Left kidney (tissue), 2 donors: ENCODE measurements around the gene SGSM1. TPM values are rescaled to one million over a fixed set of nuclear protein-coding genes. Genes with fewer than 3 reads are reported as not detected.
"Not testable (repeated sequence)": the region's sequence is repeated elsewhere in the genome, so short reads cannot be mapped to it uniquely, and the experiment has no call there.

Experiments used
- DNase-seq: peaks from one replicate; pipeline ENCODE4 v3.0.0-alpha.2; 2013
- polyA plus RNA-seq: library from polyadenylated mRNA; unstranded; fragments of 120-200 nt; gene quantifications from one replicate; pipeline ENCODE4 v1.2.1, GENCODE V29; 2013; ENCODE audit not compliant: insufficient read length

SGSM1 gene
- polyA plus RNA-seq, 1 donor, result 2.7 TPM

GRCh38 chr22:24837517-24837916, 31.5 kb downstream of the SGSM1 start:
- not testable (repeated sequence) for DNase-seq

- no peak for DNase-seq
These were observed 35.2 kb downstream of the SGSM1 start for GRCh38 chr22:24841261-24841660.

- peak; percentile 10 for DNase-seq
These were observed 37.0 kb downstream of the SGSM1 start for GRCh38 chr22:24843048-24843447.

- DNase-seq, result no peak
These were observed 39.3 kb downstream of the SGSM1 start for GRCh38 chr22:24845041-24845898.

DNA sequence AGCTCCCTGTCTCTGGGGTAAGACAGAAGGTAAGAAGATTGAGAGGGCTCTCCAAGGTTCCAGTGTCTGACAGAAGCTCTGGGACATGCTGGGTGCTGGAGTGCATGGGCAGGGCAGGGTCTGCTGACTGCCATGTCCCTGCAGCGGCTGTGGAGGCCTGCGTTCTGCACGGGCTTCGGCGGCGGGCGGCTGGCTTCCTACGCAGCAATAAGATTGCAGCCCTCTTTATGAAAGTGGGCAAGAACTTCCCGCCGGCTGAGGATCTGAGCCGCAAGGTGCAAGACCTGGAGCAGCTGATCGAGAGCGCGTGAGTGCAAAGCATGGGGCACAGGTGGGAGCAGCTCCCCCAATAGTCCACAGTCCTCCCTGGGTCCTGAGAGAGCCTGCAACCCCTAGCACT, 41.5 kb downstream of the SGSM1 start:
- no peak for DNase-seq

- no peak for DNase-seq
These were observed 42.7 kb downstream of the SGSM1 start for GRCh38 chr22:24848559-24849168.

GRCh38 chr22:24855794-24856193, 49.8 kb downstream of the SGSM1 start:
- no peak for DNase-seq

GRCh38 chr22:24857576-24857975, 51.6 kb downstream of the SGSM1 start:
- no peak for DNase-seq

- DNase-seq, result no peak
These were observed 53.6 kb downstream of the SGSM1 start for GRCh38 chr22:24859587-24859986.

DNA sequence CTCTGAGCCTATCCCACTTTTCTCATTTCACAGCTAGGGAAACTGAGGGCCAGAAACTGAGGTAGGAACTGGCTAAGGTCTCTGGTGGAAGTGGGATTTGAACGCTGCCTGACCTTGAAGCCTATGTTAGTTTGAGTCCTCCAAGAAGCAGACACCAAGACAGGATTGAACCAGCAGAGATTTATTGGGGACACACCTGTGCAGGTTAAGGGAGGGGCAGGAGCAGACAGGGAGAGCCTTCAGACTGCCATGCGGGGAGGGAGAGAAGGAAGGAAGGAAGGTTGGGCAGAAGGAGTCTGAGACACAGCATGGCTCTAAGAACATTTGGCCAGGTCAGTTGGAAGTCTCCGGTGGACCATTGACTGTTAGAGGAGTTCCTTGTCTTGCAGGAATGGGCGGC, 59.5 kb downstream of the SGSM1 start:
- no peak for DNase-seq

DNA sequence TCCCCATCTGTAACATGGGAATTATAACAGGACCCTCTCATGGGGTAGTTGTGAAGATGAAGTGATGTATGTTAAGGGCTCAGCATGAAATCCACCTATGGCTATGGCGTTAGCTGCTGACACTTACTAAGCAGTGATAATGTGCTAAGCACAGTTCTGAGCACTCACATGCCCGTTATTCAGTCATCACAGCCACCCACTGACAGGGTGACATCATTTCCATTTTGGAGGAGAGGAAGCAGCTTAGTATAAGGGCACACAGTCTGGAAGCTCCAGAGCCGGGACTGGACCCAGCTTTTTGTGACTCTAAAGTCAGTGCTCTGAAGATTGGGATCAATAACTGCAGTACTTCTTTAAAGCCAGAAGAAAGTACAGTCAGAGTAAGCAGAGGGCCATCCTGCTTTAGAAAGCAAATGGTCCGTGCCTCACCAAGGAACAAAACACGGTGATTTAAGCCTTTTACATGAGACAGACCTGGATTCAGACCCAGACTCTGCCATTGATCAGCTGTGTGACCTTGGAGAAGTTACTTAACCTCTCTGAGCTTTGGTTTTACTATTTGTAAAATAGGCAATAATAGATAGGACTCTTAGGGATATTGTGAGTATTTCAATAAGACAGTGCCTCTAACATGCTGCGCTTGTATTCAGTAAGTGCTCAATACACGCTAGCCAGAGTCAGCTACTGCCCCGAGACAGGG, 61.5 kb downstream of the SGSM1 start:
- DNase-seq, result no peak

DNA sequence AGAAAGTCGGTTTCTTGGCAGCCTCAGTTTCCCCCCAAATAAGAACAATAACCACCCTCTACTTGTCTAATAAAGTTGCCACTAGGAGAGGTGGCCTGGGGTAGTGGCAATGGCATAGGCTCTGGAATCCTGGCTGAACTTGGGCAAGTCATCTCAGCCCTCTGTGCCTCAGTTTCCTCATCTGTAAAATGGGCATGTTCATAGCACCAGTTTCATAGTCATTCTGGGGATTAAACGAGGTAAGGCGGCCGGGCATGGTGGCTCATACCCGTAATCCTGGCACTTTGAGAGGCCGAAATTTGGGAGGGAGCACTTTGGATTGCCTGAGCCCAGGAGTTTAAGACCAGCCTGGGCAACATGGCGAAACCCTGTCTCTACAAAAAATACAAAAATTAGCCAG, 63.0 kb downstream of the SGSM1 start:
- DNase-seq, result no peak

DNA sequence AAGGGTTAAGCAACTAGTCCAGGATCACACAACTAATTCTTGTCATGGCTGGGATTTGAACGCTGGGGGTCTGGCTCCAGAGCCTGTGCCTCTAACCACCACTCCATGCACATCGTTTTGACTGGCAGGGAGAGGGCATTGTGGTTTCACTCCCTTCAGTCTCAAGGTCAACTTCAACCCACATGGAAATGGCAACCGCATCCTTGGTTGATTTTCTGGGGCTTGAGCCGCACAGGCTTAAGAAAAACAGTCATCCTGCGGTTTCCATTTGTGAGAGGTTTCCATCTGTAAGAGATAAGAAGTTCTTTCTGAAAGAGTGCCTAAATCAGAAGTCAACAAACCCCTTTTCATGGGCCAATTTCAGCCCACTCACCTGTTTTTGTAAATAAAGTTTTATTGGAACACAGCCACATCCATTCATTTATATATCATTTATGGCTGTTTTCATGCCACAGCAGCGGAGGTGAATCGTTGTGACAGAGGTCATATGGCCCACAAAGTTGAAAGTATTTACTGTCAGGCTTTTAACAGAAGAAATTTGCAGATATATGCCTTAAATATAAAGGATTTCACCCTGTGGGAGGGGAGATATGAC, 65.7 kb downstream of the SGSM1 start:
- no peak for DNase-seq

DNA sequence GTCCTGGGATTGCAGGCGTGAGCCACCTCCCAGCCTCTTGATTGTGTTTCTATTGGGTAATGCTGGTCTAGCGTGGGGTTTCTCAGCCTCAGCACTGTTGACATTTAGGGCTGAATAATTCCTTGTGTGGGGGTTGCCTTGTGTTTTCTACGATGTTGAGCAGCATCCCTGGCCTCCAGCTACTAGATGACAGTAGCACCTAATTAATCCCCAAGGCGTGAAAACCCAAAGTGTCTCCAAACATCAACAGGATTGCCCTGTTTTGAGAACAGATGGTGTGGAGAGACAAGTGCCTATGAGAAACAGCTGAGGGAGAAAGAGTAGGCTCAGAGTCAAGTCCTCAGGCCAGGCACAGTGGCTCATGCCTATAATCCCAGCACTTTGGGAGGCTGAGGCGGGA, 67.2 kb downstream of the SGSM1 start:
- no peak for DNase-seq

- peak; percentile 65 for DNase-seq
These were observed 70.0 kb downstream of the SGSM1 start for GRCh38 chr22:24875862-24876506.

DNA sequence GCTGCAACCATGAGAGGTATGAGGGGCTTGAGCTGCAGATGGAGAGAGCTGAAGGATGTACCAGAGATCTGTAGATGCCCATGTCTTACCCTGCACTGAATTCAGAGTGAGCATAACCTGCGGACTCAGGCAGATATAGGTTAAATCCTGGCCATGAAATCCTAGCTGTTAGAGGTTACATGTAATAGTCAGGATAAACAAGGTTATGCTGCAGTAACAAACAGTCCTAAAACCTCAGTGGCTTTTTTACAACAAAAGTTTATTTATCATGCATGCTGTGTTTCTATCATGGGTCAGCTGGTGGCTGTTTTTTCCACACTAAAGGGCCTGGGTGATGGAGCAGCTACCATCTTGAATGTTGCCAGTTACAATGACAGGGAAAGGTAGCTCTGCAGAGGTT, 70.7 kb downstream of the SGSM1 start:
- DNase-seq, result no peak

- no peak for DNase-seq
These were observed 73.0 kb downstream of the SGSM1 start for GRCh38 chr22:24878969-24879368.

DNA sequence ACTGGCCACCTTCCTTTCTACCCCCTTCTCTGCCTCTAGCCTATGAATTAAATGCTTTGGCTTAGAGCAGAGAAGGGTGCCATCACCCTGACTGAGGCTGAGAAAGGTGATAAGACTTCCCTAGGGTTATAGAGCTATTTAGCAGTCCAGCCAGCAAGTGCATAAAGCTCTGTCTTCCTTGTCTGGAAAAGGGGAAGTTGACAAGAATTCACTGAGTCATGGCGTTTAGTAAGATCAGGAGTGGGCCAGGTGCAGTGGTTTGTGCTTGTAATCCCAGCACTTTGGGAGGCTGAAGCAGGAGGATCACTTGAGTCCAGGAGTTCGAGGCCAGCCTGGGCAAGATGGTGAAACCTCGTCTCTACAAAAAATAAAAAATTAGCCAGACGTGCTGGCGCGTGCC, 77.4 kb downstream of the SGSM1 start:
- DNase-seq, result no peak

- DNase-seq, result no peak
These were observed 81.2 kb downstream of the SGSM1 start for GRCh38 chr22:24887260-24887659.

GRCh38 chr22:24893341-24894070, 87.5 kb downstream of the SGSM1 start:
- no peak for DNase-seq

DNA sequence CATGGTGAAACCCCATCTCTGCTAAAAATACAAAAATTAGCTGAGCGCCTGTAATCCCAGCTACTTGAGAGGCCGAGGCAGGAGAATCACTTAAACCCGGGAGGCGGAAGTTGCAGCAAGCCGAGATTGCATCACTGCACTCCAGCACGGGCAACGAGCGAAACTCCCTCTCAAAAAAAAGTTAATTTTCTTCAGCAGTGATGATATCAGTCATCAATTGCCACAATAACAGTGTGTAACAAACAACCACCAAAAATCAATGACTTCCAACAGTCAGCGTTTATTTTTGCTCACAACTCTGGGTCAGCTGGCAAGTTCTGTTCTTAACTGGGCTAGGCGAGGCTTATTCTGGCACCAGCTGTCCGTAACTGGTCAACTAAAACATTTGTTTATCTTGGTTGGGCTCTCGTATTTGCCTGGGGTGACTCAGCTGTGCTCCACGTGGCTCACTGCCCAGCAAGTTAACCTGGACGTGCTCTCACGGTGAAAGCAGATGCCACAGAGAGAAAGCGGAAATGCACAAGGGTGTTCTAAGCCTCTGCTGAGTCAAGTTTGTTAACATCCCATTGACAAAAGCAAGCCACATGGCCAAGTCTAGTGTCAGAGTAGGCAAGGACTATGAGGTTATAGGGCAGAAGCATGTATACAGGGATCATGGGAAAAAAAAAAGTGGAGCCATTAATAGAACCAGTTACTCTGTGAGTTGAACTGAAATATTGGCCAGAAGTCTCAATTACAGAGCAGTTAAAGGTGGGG, 88.4 kb downstream of the SGSM1 start:
- DNase-seq, result peak; percentile 46
